K562 (cell line): ENCODE measurements around the gene SATB2. TPM values are rescaled to one million over a fixed set of nuclear protein-coding genes. Genes with fewer than 3 reads are reported as not detected.

Experiments
- ATAC-seq: fragments of 200-7000 bp; cut with Tn5 transposase; 3 replicates; pipeline ENCODE4 v1.9.1; 2020; ENCODE audit warnings: moderate library complexity
- BruUV-seq: library from RNA; stranded (reverse); fragments of 400-500 nt; replicated peaks from 2 replicates; lab custom pipeline; 2021; lab: Mats Ljungman, UMichigan
- CTCF ChIA-PET: fragments of 300-600 bp; formaldehyde crosslinking; extraction: SDS; loops from one replicate; lab custom pipeline; 2021; ENCODE audit warnings: low intra/inter-chr PET ratio; lab: Yijun Ruan, JAX
- POLR2A ChIA-PET: fragments of 300-600, 350-650 bp; sonication (Branson Sonifier 250); formaldehyde crosslinking; extraction: SDS; loops from one replicate; lab custom pipeline; 2021; ENCODE audit warnings: antibody characterized with exemption, inconsistent platforms; lab: Yijun Ruan, JAX
- DNase-seq, 4 experiments: peaks; one replicate each; pipeline versions ENCODE4 v3.0.0 to v3.0.0-alpha.2; 2011 to 2018; ENCODE audit warnings: low spot score in 3 of 4, mixed read lengths in 3 of 4; ENCODE audit errors: extremely low read depth in 1 of 4
- FAIRE-seq: peaks from 2 replicates; lab custom pipeline; 2011; peaks lifted over from hg19 to GRCh38; lab: Jason Lieb, UNC
- H2AFZ ChIP-seq: 2 replicates; pipeline ENCODE4 v1.6.0; 2011; ENCODE audit warnings: low read depth, low read length, control low read depth, inconsistent platforms
- H3K27ac ChIP-seq: fragments of 200-600 bp; 3 replicates; pipeline ENCODE4 v1.8.0; 2011; ENCODE audit warnings: low read depth, mild to moderate bottlenecking, control low read depth, inconsistent platforms, low read length, moderate library complexity, mixed read lengths; ENCODE audit errors: extremely low read depth
- H3K27me3 ChIP-seq, 2 experiments: fragments of 300-600 bp in 1 of 2; 2 replicates in 1 of 2; 3 replicates in 1 of 2; pipeline versions ENCODE4 v1.6.0 to v1.8.0; 2011; ENCODE audit warnings: inconsistent platforms in 2 of 2, low read length in 2 of 2, mild to moderate bottlenecking in 1 of 2, mixed read lengths in 1 of 2, moderate library complexity in 1 of 2; ENCODE audit not compliant: control insufficient read depth in 2 of 2, insufficient read depth in 2 of 2
- H3K36me3 ChIP-seq: fragments of 300-600 bp; 3 replicates; pipeline ENCODE4 v1.8.0; 2011; ENCODE audit warnings: mild to moderate bottlenecking, low read length, inconsistent platforms; ENCODE audit not compliant: control insufficient read depth, insufficient read depth
- H3K4me1 ChIP-seq, 2 experiments: fragments of 200-600 bp in 1 of 2; replicated peaks in 1 of 2; 2 replicates in 1 of 2; 3 replicates in 1 of 2; pipeline versions ENCODE4 v1.5.1 to v1.8.0; 2011; ENCODE audit warnings: inconsistent platforms in 2 of 2, low read length in 2 of 2, mild to moderate bottlenecking in 1 of 2, mixed read lengths in 1 of 2, moderate library complexity in 1 of 2; ENCODE audit not compliant: control insufficient read depth in 2 of 2, insufficient read depth in 2 of 2
- H3K4me2 ChIP-seq: 2 replicates; pipeline ENCODE4 v1.6.1; 2011; ENCODE audit warnings: low read length, control low read depth, inconsistent platforms, mixed read lengths; ENCODE audit not compliant: insufficient read depth
- H3K4me3 ChIP-seq: fragments of 200-600 bp; sonication (generic), shearing (Covaris generic); 2 replicates; pipeline ENCODE4 v1.5.1; 2016; ENCODE audit warnings: control low read depth, inconsistent platforms
- H3K79me2 ChIP-seq: fragments of 200-600 bp; 3 replicates; pipeline ENCODE4 v1.8.0; 2011; ENCODE audit warnings: low read length, inconsistent platforms; ENCODE audit not compliant: control insufficient read depth, insufficient read depth
- H3K9ac ChIP-seq, 2 experiments: 2 replicates each; pipeline versions ENCODE4 v1.6.0 to v1.6.1; 2011; ENCODE audit warnings: low read depth in 2 of 2, low read length in 2 of 2, control low read depth in 1 of 2, inconsistent platforms in 1 of 2, mild to moderate bottlenecking in 1 of 2, mixed read lengths in 1 of 2; ENCODE audit not compliant: insufficient read depth in 1 of 2
- H3K9me1 ChIP-seq: one replicate; pipeline ENCODE4 v1.6.0; 2011; ENCODE audit warnings: inconsistent platforms, mild to moderate bottlenecking, low read length, moderate library complexity; ENCODE audit not compliant: control insufficient read depth, insufficient read depth
- H3K9me3 ChIP-seq: replicated peaks from 2 replicates; pipeline ENCODE4 v1.5.1; 2011; ENCODE audit warnings: low read depth, low read length, inconsistent platforms; ENCODE audit not compliant: control insufficient read depth, insufficient read depth
- H4K20me1 ChIP-seq: replicated peaks from 2 replicates; pipeline ENCODE4 v1.6.1; 2011; ENCODE audit warnings: low read length, inconsistent platforms, mixed read lengths; ENCODE audit not compliant: control insufficient read depth, insufficient read depth
- BRCA1 ChIP-seq, 2 experiments: fragments of 450-650 bp in 1 of 2; sonication (generic) in 1 of 2; formaldehyde crosslinking in 1 of 2; IDR thresholded peaks; 2 replicates each; pipeline versions ENCODE4 v1.5.0 to v1.6.1; 2017 to 2020; ENCODE audit warnings: mild to moderate bottlenecking in 1 of 2, missing genetic modification reagents in 1 of 2
- CEBPB ChIP-seq: fragments of 450-650 bp; IDR thresholded peaks from 2 replicates; pipeline ENCODE4 v1.6.1; 2016; ENCODE audit warnings: missing genetic modification characterization, missing compliant biosample characterization
- FOXP1 ChIP-seq: sonication (generic); formaldehyde crosslinking; IDR thresholded peaks from 2 replicates; pipeline ENCODE4 v1.8.0; 2022; ENCODE audit warnings: mild to moderate bottlenecking, missing genetic modification reagents
- GABPA ChIP-seq: fragments of 200-800 bp; sonication (Bioruptor generic); conservative IDR thresholded peaks from 2 replicates; pipeline ENCODE4 v1.6.1; 2016; ENCODE audit warnings: low read depth, missing genetic modification characterization, missing compliant biosample characterization
- MYC ChIP-seq, 2 experiments: fragments of 250-450 bp in 1 of 2; sonication (Bioruptor Pico) in 1 of 2; IDR thresholded peaks; 2 replicates each; pipeline versions ENCODE4 v1.5.1 to v1.6.1; 2012 to 2021; ENCODE audit warnings: low read depth in 2 of 2, borderline replicate concordance in 1 of 2, improper control_type of control experiment in 1 of 2, low read length in 1 of 2, mild to moderate bottlenecking in 1 of 2, moderate library complexity in 1 of 2
- ZNF347 ChIP-seq: fragments of 450-650 bp; formaldehyde crosslinking; IDR thresholded peaks from 2 replicates; pipeline ENCODE4 v1.4.0; 2020; ENCODE audit warnings: low read depth, mild to moderate bottlenecking, moderate library complexity
- WGBS: fragments of 100-300 bp; shearing (Covaris generic); methylation state at CpG from one replicate; pipeline ENCODE4 v1.1.6; 2016; ENCODE audit warnings: low coverage, mixed read lengths; ENCODE audit not compliant: insufficient coverage; ENCODE audit errors: missing lambda C conversion rate; 5-methylcytosine and 5-hydroxymethylcytosine counted together
- in situ Hi-C: fragments of 300-500 bp; cut with MboI; formaldehyde crosslinking; loops from 4 replicates; pipeline ENCODE4 v1.15.0; 2018; ENCODE audit warnings: inconsistent platforms, mixed read lengths
- intact Hi-C: fragments of 100-400 bp; cut with micrococcal nuclease; formaldehyde crosslinking; loops from 2 replicates; pipeline ENCODE4 v1.14.2; 2022
- polyA plus RNA-seq, 8 experiments: library from polyadenylated mRNA; depleted of rRNA in 4 of 8; stranded (reverse) in 5 of 8; unstranded in 3 of 8; fragments of >200 nt; fragmentation: Nextera tagmentation in 2 of 8; fragmentation: Illumina TruSeq in 1 of 8; extraction: Ambion mirVana in 2 of 8; extraction: Trizol in 1 of 8; gene quantifications; 2 replicates each; pipeline versions ENCODE4 v1.2.1 to v1.2.3, GENCODE V29; 2011 to 2014; ENCODE audit warnings: inconsistent platforms in 1 of 8, missing spikeins in 1 of 8
- total RNA-seq, 7 experiments: library from RNA; depleted of rRNA in 6 of 7; stranded (reverse); fragments of >200 nt in 6 of 7; fragmentation: Illumina TruSeq in 2 of 7; extraction: Trizol in 2 of 7; gene quantifications; 2 replicates each; pipeline versions ENCODE4 v1.2.1 to v1.2.3, GENCODE V29; 2011 to 2021; ENCODE audit warnings: low replicate concordance in 1 of 7
- TF ChIP-seq, protein P1 (sequence below), 2 experiments: IDR thresholded peaks in 1 of 2; conservative IDR thresholded peaks in 1 of 2; 2 replicates each; pipeline ENCODE4 v1.6.1; 2016; ENCODE audit warnings: low read depth in 2 of 2, mild to moderate bottlenecking in 1 of 2, missing compliant biosample characterization in 1 of 2, missing genetic modification characterization in 1 of 2, moderate library complexity in 1 of 2
- TF ChIP-seq, protein P2 (sequence below): sonication (generic); formaldehyde crosslinking; IDR thresholded peaks from 2 replicates; pipeline ENCODE4 v1.9.0; 2022; ENCODE audit warnings: mild to moderate bottlenecking, missing genetic modification reagents
- TF ChIP-seq, protein P3 (sequence below), 2 experiments: fragments of 250-450 bp in 1 of 2; fragments of 450-650 bp in 1 of 2; sonication (Bioruptor Pico) in 1 of 2; IDR thresholded peaks; 2 replicates each; pipeline versions ENCODE4 v1.6.1 to v1.8.0; 2016 to 2021; ENCODE audit warnings: mild to moderate bottlenecking in 2 of 2, moderate library complexity in 2 of 2, missing compliant biosample characterization in 1 of 2, missing genetic modification characterization in 1 of 2
- TF ChIP-seq, protein P4 (sequence below): sonication (generic); IDR thresholded peaks from 2 replicates; pipeline ENCODE4 v1.6.1; 2016

The SATB2 gene
- total and polyA plus RNA-seq, 9 of the 15 experiments (the other 6 are each of a cell fraction or from before 2014, with no cell fraction given) = 4.5 to 34.0 (median 15.1) TPM

DNA sequence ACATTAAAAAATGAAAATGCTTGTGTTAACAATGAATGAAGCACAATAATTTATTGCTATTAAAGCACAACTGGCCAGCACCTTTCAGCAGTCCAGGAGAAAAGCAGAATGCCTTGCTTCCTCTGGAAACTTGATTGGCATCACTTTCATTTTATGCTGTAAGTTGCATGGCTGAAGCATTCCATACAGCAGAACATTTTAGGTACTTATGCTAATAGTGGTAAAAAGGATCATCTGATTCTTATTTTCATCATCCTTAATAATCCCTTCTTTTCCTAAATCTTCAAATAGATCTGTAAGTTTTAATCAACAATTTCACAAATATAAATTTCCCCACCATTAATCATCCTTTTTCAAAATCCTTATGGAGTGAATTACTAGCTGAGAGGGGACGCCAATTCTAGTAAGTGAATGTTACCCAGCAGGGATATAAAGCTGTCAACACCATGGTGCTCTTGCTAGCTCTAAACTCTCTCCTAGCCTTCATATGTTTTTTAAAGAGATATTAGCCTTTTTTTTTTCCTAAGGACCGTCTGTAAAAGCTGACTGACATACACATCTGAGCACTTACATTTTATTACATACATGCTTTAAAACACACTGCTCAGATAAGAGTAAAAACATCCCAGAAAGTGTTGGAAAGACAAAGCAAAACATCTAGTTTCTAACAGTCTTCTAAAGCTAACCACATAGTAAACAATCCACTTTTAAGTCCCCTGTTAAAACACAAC is 5.3 kb downstream of the SATB2 start:
- CTCF ChIA-PET = no interaction called here
- peaks cover 55% of the 10 kb centered on the region for H3K36me3 ChIP-seq
- peak overlapping the region; percentile 65 for H3K4me2 ChIP-seq
- WGBS = 0% methylated on average over 2 of the region's 2 CpGs
- H3K4me3 ChIP-seq = peak overlapping the region; percentile 20; the same call in 1 of the 2 replicates
- H2AFZ ChIP-seq = no peak overlapping the region
- H3K27ac ChIP-seq = peak overlapping the region; percentile 92
- no peaks in the 10 kb centered on the region for H3K27me3 ChIP-seq
- no peaks in the 10 kb centered on the region for H4K20me1 ChIP-seq
- DNase-seq = peak in 2 of 4 experiments; percentile 15 to 43
- BruUV-seq = no TSS peak
- intact Hi-C loops = loop anchor here (10.0 kb wide), 1 partner anchor 1648 kb away; the partner anchor contains the start of gene PLCL1
- POLR2A ChIA-PET = interaction anchor here (0.7 to 1.0 kb wide), 2 partner anchors 60 to 73 kb away, joined by 3 to 5 read pairs; no protein-coding TSS in a partner anchor
- FAIRE-seq = no peak
- H3K4me1 ChIP-seq = peaks cover 5 to 10% of the 10 kb centered on the region in 2 experiments; a peak in 4 of 5 replicates
- in situ Hi-C loops = no loop called here
- H3K9ac ChIP-seq = peak overlapping the region in 1 of 2 experiments; percentile 92; a peak in 2 of 4 replicates
- H3K9me3 ChIP-seq = no peaks in the 10 kb centered on the region
- H3K79me2 ChIP-seq = peaks cover 98% of the 10 kb centered on the region
- no peaks in the 10 kb centered on the region for H3K9me1 ChIP-seq
- peak; percentile 21 for ATAC-seq
- TF ChIP-seq GABPA (tag) (0 out of 2 replicates have a peak, but pooled peaks have one; percentile 6), ZNF347 (CRISPR knock-in tag) (no peak), MYC (IDR thresholded peaks at IDR 0.05; ENCODE audit: low read depth, low read length) (no peak), MYC (CRISPR knock-in tag; IDR thresholded peaks at IDR 0.05; ENCODE audit: borderline replicate concordance, low read depth) (no peak), BRCA1 (IDR thresholded peaks at IDR 0.05) (no peak), BRCA1 (CRISPR knock-in tag; IDR thresholded peaks at IDR 0.05) (no peak), FOXP1 (CRISPR knock-in tag) (no peak), CEBPB (tag) (no peak)
- TF ChIP-seq, protein P1, sequence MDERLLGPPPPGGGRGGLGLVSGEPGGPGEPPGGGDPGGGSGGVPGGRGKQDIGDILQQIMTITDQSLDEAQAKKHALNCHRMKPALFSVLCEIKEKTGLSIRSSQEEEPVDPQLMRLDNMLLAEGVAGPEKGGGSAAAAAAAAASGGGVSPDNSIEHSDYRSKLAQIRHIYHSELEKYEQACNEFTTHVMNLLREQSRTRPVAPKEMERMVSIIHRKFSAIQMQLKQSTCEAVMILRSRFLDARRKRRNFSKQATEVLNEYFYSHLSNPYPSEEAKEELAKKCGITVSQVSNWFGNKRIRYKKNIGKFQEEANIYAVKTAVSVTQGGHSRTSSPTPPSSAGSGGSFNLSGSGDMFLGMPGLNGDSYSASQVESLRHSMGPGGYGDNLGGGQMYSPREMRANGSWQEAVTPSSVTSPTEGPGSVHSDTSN (CRISPR knock-in tag; IDR thresholded peaks at IDR 0.05; ENCODE audit: low read depth) = no peak
- TF ChIP-seq, protein P1 (tag; conservative IDR thresholded peaks at IDR 0.05; ENCODE audit: low read depth) = peak; percentile 92
- TF ChIP-seq, protein P2, sequence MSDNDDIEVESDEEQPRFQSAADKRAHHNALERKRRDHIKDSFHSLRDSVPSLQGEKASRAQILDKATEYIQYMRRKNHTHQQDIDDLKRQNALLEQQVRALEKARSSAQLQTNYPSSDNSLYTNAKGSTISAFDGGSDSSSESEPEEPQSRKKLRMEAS (CRISPR knock-in tag) = no peak
- TF ChIP-seq, protein P3, sequence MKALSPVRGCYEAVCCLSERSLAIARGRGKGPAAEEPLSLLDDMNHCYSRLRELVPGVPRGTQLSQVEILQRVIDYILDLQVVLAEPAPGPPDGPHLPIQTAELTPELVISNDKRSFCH (CRISPR knock-in tag; IDR thresholded peaks at IDR 0.05) = no peak
- TF ChIP-seq, protein P3 (tag; IDR thresholded peaks at IDR 0.05) = no peak
- TF ChIP-seq, protein P4, sequence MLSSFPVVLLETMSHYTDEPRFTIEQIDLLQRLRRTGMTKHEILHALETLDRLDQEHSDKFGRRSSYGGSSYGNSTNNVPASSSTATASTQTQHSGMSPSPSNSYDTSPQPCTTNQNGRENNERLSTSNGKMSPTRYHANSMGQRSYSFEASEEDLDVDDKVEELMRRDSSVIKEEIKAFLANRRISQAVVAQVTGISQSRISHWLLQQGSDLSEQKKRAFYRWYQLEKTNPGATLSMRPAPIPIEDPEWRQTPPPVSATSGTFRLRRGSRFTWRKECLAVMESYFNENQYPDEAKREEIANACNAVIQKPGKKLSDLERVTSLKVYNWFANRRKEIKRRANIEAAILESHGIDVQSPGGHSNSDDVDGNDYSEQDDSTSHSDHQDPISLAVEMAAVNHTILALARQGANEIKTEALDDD = 0 out of 2 replicates have a peak, but pooled peaks have one; percentile 32
